Skin epidermis (tissue), 12 donors: ENCODE measurements around the gene PRM2.
"Not testable (repeated sequence)": the region's sequence is repeated elsewhere in the genome, so short reads cannot be mapped to it uniquely, and the experiment has no call there.

Experiments used
- H3K27ac ChIP-seq, 21 experiments: fragments of 200-600 bp; sonication (generic) in 11 of 21; one replicate each; pipeline ENCODE4 v1.5.0; 2020; ENCODE audit warnings: mild to moderate bottlenecking in 3 of 21, inconsistent platforms in 2 of 21, moderate library complexity in 2 of 21
- H3K4me3 ChIP-seq, 7 experiments: fragments of 200-600 bp; sonication (generic) in 2 of 7; one replicate each; pipeline ENCODE4 v1.5.0; 2020; ENCODE audit warnings: inconsistent platforms in 2 of 7, mild to moderate bottlenecking in 2 of 7, moderate library complexity in 1 of 7

Gene PRM2

GRCh38 chr16:11292076-11292748 is 15.9 kb upstream of the PRM2 start:
- Histone ChIP-seq H3K4me3 (no peak overlapping the region), H3K27ac (no peak overlapping the region)

GRCh38 chr16:11291091-11291703 is 14.9 kb upstream of the PRM2 start:
- H3K4me3 ChIP-seq: no peak overlapping the region
- H3K27ac ChIP-seq: no peak overlapping the region

GRCh38 chr16:11290102-11290893 is 14.0 kb upstream of the PRM2 start:
- Histone ChIP-seq H3K4me3 (no peak overlapping the region), H3K27ac (no peak overlapping the region)

- H3K4me3 ChIP-seq, H3K27ac ChIP-seq: not testable (repeated sequence)
Observed at GRCh38 chr16:11289696-11290095, 13.4 kb upstream of the PRM2 start.

- no peak overlapping the region for H3K4me3 ChIP-seq
- H3K27ac ChIP-seq: no peak overlapping the region
Observed at GRCh38 chr16:11289202-11289601, 12.9 kb upstream of the PRM2 start.

- H3K4me3 ChIP-seq: no peak overlapping the region
- H3K27ac ChIP-seq: no peak overlapping the region
Observed at GRCh38 chr16:11285842-11286241, 9.6 kb upstream of the PRM2 start.

- Histone ChIP-seq H3K27ac (no peak overlapping the region), H3K4me3 (no peak overlapping the region)
Observed at GRCh38 chr16:11283820-11284248, 7.6 kb upstream of the PRM2 start.

- Histone ChIP-seq H3K27ac (no peak within 1 kb of the TSS), H3K4me3 (no peak within 1 kb of the TSS)
Observed at GRCh38 chr16:11280616-11281522, 4.6 kb upstream of the PRM2 start, which contains the start of gene PRM1. PRM1 (minus strand) TSS chr16:11281330; CDS start chr16:11281238, 92 bp downstream.

GRCh38 chr16:11278681-11279628 is 2.7 kb upstream of the PRM2 start:
- Histone ChIP-seq H3K27ac (no peak overlapping the region), H3K4me3 (no peak overlapping the region)

- no peak overlapping the region for H3K27ac ChIP-seq
Observed at GRCh38 chr16:11277607-11278337, 1.5 kb upstream of the PRM2 start.

GRCh38 chr16:11276896-11277593 is 765 bp upstream of the PRM2 start:
- Histone ChIP-seq H3K27ac (no peak overlapping the region), H3K4me3 (no peak overlapping the region)

More at GRCh38 chr16:11277607-11278337, 1.5 kb upstream of the PRM2 start:
- H3K4me3 ChIP-seq: no peak overlapping the region

- no peak overlapping the region for H3K4me3 ChIP-seq
- no peak overlapping the region for H3K27ac ChIP-seq
Observed at GRCh38 chr16:11274964-11275363, 1.3 kb downstream of the PRM2 start.

GRCh38 chr16:11273721-11274324 is 2.5 kb downstream of the PRM2 start:
- no peak overlapping the region for H3K4me3 ChIP-seq
- H3K27ac ChIP-seq: no peak overlapping the region

GRCh38 chr16:11272921-11273720 is 3.2 kb downstream of the PRM2 start, which contains the start of gene PRM3:
PRM3 (minus strand) TSS chr16:11273629; CDS start chr16:11273595, 34 bp downstream.
- Histone ChIP-seq H3K27ac (no peak within 1 kb of the TSS), H3K4me3 (no peak within 1 kb of the TSS)

- Histone ChIP-seq H3K4me3 (no peak overlapping the region), H3K27ac (no peak overlapping the region)
Observed at GRCh38 chr16:11272484-11272883, 3.8 kb downstream of the PRM2 start.

- no peak overlapping the region for H3K4me3 ChIP-seq
- no peak overlapping the region for H3K27ac ChIP-seq
Observed at GRCh38 chr16:11271610-11272009, 4.7 kb downstream of the PRM2 start.
